HPDE6-E6E7 (cell line): ENCODE measurements around the gene PDLIM5.
A peak's percentile ranks its signal among the peaks of the same experiment; 100 is the strongest.
"Not testable (repeated sequence)": the region's sequence is repeated elsewhere in the genome, so short reads cannot be mapped to it uniquely, and the experiment has no call there.

Experiments
- DNase-seq: peaks from one replicate; pipeline ENCODE4 v3.0.0; 2011; ENCODE audit warnings: missing footprints; ENCODE audit errors: extremely low spot score

The PDLIM5 gene

GRCh38 chr4:94495408-94495807 is 43.7 kb downstream of the PDLIM5 start:
- no peak for DNase-seq

DNA sequence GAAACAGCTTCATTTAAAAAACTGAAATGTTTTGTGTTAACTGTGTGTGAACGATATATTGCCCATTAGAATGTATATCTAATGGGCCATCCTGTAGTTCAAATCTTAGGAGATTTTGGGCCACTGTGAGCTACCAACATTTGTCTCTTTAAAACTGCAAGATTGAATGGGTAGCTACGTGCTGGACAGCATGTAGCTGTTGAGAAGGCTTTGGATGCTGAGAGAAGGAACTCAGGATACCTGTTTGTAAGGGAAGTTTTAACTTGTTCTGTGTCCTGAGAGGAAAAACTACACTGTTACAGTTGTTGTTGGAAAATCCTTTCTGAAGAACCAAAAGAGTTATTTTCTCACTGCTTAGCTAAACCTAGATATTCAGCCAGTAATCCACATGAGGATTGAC is 45.9 kb downstream of the PDLIM5 start:
- DNase-seq = no peak

- DNase-seq = no peak
Measured at GRCh38 chr4:94498502-94498901, 46.8 kb downstream of the PDLIM5 start.

- DNase-seq = no peak
Measured at GRCh38 chr4:94500685-94501084, 48.9 kb downstream of the PDLIM5 start.

DNA sequence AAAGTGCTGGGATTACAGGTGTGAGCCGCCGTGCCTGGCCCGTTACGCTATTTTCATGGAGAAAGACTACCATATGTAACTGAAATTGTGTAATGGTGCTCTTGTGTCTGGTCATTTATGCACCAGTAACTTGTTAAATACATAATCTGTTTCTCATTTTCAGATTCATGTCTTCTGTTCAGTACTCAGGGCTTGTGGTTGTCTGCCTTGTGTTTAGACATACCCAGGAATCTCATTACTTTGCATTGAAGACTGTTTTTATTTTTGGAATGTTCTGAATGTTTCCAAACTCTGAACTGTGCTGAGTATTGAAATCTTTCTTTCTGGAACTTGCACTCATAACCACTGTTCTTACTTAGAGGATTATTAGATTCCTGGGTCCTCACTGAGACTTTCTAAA is 52.8 kb downstream of the PDLIM5 start:
- no peak for DNase-seq

DNA sequence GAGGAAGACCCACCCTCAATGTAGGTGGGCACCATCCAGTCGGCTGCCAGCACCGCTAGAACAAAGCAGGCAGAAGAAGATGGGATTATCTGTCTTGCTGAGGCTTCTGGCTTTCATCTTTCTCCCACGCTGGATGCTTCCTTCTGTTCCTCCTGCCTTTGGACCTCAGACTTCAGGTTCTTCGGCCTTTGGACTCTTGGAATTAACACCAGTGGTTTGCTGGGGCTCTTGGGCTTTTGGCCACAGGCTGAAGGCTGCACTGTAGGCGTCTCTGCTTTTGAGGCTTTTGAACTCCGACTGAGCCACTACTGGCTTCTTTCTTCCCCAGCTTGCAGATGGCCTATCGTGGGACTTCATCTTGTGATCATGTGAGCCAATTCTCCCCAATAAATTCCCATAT is 55.1 kb downstream of the PDLIM5 start:
- DNase-seq = no peak

GRCh38 chr4:94507281-94507680 is 55.5 kb downstream of the PDLIM5 start:
- DNase-seq = no peak

GRCh38 chr4:94507708-94508107 is 56.0 kb downstream of the PDLIM5 start:
- peak; percentile 59 for DNase-seq

- DNase-seq = no peak
Measured at GRCh38 chr4:94508296-94508695, 56.6 kb downstream of the PDLIM5 start.

DNA sequence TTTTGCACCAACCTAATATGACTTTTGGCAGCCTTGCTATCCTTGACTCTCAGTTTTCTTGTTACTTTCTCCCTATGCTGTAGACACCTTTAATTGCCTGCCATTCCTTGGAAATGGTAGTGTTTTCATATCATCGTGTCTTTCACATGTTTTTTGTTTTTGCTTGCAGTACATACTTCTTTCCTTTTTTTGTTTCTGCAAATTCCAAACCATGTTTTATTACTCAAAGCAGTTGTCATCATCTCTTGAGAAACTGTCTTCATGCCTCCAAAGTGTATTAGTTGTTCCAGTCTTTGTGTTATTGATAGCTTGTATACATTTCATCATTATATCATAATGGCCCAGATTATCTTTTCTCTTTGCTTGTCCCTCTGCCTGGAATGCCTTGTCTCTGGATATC is 57.1 kb downstream of the PDLIM5 start:
- DNase-seq = no peak

DNA sequence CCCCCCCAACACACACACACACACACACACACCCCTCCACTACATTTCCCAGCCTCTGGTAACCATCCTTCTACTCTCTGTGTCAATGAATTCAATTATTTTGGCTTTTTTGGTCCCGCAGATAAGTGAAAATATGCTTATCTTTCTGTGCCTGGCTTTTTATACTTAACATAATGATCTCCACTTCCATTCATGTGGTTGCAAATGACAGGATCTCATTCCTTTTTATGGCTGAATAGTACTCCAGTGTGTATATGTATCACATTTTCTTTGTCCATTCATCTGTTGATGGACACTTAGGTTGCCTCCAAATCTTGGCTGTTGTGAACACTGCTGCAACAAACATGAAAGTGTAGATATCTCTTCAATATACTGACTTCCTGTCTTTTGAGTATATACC is 59.8 kb downstream of the PDLIM5 start:
- DNase-seq = no peak

- DNase-seq = not testable (repeated sequence)
Measured at GRCh38 chr4:94513532-94513931, 61.8 kb downstream of the PDLIM5 start.

DNA sequence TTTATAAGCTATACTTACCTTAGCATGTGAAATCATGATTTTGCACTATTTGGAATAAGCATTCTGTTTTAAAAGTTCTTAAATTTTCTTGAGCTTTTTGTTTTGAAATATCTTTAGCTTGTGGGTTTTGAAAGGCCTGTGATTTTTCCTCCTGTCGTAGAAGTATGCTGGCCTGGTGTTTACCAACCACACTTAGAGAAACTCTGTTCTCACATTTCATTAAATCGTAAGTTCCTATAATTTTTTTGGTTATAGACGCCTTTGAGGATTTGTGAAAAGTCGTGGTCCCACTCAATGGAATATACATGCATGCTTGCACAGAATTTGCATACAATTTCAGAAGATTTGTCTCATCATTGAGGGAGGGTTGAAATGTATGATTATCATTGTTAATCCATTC is 63.6 kb downstream of the PDLIM5 start:
- no peak for DNase-seq

DNA sequence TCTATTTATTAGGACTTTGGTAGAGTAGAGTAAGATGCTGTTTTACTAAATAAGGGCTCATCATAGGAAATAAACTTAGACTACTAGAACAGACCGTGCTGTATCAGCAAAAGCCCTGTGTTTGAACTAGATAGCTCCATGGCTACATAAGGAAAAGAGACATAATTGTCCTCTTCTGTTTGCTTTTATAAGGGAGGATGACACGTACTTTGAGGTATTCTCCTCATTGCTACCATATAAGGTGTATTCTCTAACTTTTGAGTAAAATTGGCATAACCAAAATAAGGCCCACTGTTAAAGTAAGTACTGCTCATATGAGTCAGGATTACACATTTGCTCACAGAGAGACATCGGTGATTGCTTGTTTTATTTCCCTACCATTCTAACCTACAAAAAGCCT is 64.3 kb downstream of the PDLIM5 start:
- DNase-seq = no peak

DNA sequence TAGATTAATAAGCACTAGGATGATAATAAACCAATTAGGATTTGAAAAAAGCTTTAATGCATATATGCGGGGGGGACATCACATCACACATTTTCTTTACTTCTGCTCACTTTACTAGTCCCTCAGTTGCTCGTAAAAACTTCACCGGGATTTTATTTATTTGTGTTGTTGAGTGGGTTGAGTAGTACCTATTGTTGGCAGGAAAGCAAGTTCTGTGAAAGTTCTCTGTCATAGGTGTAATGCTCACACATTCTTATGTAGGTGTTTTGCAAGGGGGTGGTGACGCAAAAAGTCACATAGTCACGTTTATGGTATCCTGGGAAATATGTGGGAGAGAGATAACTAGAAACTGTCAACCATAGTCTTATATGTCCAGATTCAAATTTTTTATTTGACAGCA is 65.3 kb downstream of the PDLIM5 start:
- DNase-seq = no peak

- DNase-seq = no peak
Measured at GRCh38 chr4:94517492-94517891, 65.8 kb downstream of the PDLIM5 start.

- no peak for DNase-seq
Measured at GRCh38 chr4:94519019-94519418, 67.3 kb downstream of the PDLIM5 start.

GRCh38 chr4:94519925-94520789 is 68.4 kb downstream of the PDLIM5 start:
- DNase-seq = no peak

GRCh38 chr4:94523033-94523580 is 71.4 kb downstream of the PDLIM5 start:
- no peak for DNase-seq

- DNase-seq = no peak
Measured at GRCh38 chr4:94523617-94524016, 71.9 kb downstream of the PDLIM5 start.

GRCh38 chr4:94525993-94526728 is 74.4 kb downstream of the PDLIM5 start:
- no peak for DNase-seq

- no peak for DNase-seq
Measured at GRCh38 chr4:94527556-94528233, 76.0 kb downstream of the PDLIM5 start.
